Activated CD8-positive, alpha-beta memory T cell treated with anti-CD3 and anti-CD28 coated beads for 1 hour (primary cell): ENCODE results near the gene PTK6.
A peak's percentile ranks its signal among the peaks of the same experiment; 100 is the strongest.

Source experiments
- DNase-seq, 2 donors: peaks; one replicate each; pipeline ENCODE4 v3.0.0-alpha.2; 2020; ENCODE audit warnings: low read depth in 1 of 2; ENCODE audit errors: extremely low read depth in 1 of 2

The PTK6 gene

GRCh38 chr20:63532449-63532971 lies 4.7 kb downstream of the PTK6 start:
- DNase-seq: no peak

GRCh38 chr20:63531686-63532448 lies 5.3 kb downstream of the PTK6 start:
- no peak for DNase-seq

- DNase-seq: no peak
Observed at GRCh38 chr20:63530788-63531160, 6.4 kb downstream of the PTK6 start.

GRCh38 chr20:63529861-63530787 lies 7.1 kb downstream of the PTK6 start:
- no peak for DNase-seq

- DNase-seq: no peak
Observed at GRCh38 chr20:63529180-63529860, 7.9 kb downstream of the PTK6 start.

DNA sequence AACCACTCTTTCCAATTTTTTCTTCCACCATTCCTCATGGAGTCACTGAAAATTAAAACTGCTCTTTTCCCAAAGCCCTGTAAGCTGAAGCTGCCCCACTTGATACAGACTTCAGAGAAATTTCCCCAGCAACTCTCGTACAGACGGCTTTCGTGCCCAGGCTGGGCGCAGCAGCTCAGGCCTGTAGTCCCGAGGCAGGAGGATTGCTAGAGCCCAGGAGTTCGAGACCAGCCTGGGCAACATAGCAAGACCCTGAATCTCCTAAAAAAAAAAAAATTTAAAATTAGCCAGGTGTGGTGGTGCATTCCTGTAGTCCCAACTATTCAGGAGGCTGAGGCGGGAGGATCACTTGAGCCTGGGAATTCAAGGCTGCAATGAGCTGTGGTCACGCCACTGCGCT lies 10.0 kb downstream of the PTK6 start:
- no peak for DNase-seq

DNA sequence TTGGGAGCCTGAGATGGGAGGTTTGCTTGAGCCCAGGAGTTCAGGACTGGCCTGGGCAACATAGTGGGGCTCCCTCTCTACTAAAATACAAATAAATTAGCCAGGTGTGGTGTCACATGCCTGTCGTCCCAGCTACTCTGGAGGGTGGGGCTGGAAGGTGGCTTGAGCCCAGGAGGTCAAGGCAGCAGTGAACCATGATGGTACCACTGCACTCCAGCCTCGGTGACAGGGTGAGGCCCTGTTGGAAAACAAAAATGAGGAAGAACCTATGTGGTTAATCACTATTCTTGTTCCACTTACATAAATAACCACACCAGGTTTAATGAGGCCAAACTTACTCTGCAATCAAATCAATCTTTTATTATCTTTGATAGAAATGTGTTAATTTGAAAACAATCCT lies 11.2 kb downstream of the PTK6 start:
- DNase-seq: no peak

DNA sequence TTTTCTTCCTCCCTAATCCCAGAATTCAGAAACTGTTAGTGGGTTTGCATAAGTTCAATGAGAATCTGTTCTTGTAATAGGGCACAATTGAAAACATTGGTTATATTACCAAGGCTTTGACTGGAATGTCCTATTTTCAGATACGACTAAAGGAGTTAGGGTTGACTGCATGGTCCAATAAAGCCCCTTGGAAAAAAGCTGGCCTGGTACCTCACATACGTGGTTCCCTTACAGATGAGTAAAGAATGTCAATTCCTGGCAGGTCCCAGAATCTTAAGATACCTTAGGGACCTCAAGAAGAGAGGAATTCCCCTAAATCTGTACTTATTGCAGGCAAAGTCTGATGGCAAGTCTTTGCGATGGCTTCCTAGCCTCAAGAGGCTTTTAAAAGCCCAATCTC lies 12.0 kb downstream of the PTK6 start:
- no peak for DNase-seq

DNA sequence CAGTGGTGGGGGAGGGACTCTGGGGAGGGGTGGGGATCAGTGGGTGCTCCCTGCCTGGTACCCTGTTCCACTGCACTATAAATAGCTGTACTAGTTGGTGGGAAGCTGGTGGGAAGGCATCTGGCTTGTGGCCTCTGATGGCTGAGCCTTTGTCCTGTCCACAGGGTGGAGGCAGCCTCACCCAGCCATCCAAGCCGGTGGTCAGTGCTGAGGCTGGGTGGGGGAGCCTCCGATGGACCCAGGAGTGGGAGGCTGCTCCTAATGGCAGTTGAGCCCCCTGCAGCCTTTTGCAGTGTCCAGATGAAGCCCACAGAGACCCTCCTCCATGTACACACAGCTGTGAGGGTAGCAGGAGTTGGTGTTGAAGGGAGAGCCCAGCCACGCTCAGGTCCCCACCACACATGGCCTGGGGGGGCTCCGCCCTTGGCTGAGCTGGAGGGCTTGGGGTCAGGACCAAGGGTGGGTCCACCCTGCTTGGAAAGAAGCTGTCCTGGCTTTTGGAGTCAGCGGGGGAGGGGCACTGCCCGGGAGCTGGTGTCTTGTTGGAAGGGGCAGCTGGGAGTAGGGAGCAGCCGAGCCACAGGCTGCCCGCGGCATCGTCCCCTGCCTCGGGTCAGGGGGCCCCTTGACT lies 14.1 kb downstream of the PTK6 start:
- DNase-seq: no peak

DNA sequence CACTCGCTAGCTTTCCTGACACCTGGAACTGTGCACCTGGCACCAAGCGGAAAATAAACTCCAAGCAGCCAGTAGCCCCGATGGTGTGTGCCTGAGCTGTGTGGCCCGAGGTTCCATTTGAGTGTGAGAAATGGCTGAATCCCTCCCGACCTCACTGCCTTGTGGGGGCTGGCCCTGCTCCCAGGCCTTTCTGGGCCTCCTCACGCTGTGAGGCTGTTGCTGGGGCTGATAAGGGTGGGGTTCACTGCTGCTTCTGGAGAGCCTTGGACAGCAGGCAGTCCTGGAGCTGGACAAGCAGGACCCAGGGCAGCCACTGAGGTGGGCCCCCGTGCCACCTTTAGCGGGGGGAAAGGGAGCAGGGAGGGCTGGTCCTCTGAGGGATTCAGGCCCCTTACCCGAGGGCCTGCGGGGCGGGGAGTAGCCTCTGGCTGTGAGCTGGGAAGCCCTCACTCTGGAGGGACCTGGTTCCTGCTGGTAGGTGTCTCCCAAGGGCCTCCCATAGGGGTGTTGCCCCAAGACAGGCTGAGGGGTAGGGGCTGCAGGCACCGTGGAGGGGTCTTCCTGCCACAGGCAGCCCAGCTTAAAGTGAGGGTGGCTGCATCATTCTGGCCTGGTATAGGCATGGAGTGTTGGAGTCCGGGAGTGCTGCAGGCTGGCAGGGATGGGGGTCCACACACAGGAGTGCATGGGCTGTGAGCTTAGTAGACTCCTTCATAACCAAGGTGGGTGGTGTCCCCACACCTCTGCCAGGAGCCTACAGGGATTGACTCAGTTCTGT lies 14.9 kb downstream of the PTK6 start:
- no peak for DNase-seq

GRCh38 chr20:63521602-63522001 lies 15.6 kb downstream of the PTK6 start:
- DNase-seq: no peak

GRCh38 chr20:63520934-63521601 lies 16.1 kb downstream of the PTK6 start:
- peak in 1 of 2 donors; percentile 53 for DNase-seq

GRCh38 chr20:63520504-63520933 lies 16.7 kb downstream of the PTK6 start, which contains the start of gene PPDPF:
Gene PPDPF (plus strand): TSS chr20:63520765. CDS start chr20:63521309, 544 bp downstream.
- peak; percentile 51 to 82 for DNase-seq

- DNase-seq: peak; percentile 32 to 57
Observed at GRCh38 chr20:63519668-63520503, 17.3 kb downstream of the PTK6 start.

GRCh38 chr20:63518946-63519667 lies 18.1 kb downstream of the PTK6 start:
- no peak for DNase-seq

DNA sequence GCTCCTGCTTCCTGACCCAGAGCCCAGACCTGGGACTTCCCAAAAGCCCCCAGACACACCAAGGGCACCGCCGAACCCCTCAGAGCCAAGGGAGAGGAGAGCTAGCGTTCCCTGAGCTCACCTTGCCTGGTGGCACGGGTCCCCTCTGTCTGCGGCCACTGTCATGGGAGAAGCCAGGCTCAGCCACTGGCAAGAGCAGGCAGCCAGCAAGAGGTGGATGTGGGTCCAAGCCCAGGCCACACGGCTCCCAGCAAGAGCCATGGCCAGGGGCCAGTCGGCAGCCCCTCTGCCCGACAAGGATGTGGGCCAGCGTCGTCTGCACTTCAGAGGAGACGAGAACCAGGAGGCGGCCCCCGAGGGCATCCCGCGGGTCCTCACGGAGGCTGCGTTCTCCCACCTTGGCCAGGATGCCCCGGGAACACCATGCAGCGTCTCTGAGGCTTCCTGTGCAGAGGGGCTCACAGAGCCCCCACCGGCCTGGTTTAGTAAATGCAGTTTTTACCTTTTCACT lies 18.8 kb downstream of the PTK6 start:
- no peak for DNase-seq
